GM10847 (cell line): ENCODE measurements around the gene TMEM45A.

Source experiments
- POLR2A ChIP-seq: IDR thresholded peaks from 2 replicates; pipeline ENCODE4 v1.6.1; 2011; ENCODE audit not compliant: insufficient read length; ENCODE audit errors: extremely low read depth

TMEM45A gene

GRCh38 chr3:100546020-100546744 lies 53.8 kb downstream of the TMEM45A start:
- no peak for TF ChIP-seq POLR2A

- TF ChIP-seq POLR2A: no peak
Observed at GRCh38 chr3:100548053-100548452, 55.6 kb downstream of the TMEM45A start.

DNA sequence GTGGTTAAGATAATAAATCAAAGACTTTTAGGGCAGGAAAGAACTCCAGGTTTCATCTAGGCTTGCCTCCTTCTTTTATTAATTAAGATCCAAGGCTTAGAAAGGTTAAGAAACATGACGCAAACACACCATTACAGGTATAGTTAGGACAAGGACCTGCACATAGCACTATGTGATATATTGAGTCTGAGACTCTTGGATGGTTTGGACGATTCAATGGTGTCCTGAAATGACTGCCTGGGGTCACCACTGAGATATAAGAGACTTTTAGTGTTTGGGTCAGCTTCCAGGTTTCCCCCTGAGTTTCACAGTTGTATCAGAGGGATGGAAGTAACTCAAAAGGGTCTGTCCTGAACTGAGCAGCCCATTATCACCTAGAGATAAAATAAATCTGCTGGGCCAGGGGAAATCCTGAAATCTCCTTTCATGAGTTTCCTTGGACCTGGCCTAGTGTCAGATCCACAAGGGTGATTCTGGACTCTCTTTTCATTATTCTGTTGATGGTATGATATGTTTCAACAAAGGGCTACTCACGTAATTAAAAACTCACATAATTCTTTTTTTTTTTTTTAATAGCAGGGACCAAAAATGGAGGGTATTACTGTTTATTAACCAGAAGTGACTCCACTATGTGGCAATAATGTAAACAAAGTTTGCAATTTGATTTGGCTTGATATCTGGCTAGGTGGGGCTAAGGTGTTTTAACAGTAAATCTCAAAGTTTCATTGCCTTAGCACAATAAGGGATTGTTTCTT lies 61.4 kb downstream of the TMEM45A start:
- no peak for TF ChIP-seq POLR2A

DNA sequence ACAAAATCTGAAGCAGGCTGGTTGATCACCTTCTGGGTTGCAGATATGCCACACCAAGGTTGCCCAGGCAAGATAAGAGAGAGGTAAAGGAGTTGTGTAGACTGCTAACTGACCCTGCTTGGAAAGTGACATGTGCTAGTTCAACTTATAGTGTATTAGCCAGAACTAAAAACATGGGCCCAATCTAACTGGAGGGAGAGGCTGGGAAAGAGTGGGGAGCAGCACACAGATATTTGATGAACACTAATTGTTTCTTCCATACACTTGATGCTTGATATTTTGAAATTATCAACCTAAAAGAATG lies 61.9 kb downstream of the TMEM45A start:
- no peak for TF ChIP-seq POLR2A

- no peak for TF ChIP-seq POLR2A
Observed at GRCh38 chr3:100556673-100557310, 64.4 kb downstream of the TMEM45A start.

DNA sequence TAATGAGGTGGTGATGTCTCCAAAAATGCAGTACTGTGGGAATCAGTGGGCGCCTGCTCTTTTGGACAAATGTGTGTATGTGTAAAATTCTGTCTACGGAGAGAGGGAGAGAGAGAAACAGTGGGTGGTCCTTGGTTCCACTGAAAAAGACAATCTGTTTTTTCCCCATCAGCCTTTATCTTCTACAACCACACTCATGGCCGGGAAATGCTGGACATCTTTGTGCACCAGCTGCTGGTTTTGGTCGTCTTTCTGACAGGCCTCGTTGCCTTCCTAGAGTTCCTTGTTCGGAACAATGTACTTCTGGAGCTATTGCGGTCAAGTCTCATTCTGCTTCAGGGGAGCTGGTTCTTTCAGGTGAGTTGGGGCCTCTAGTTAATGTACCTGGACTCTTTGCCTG lies 65.8 kb downstream of the TMEM45A start:
- no peak for TF ChIP-seq POLR2A

- no peak for TF ChIP-seq POLR2A
Observed at GRCh38 chr3:100560426-100560825, 68.0 kb downstream of the TMEM45A start.

DNA sequence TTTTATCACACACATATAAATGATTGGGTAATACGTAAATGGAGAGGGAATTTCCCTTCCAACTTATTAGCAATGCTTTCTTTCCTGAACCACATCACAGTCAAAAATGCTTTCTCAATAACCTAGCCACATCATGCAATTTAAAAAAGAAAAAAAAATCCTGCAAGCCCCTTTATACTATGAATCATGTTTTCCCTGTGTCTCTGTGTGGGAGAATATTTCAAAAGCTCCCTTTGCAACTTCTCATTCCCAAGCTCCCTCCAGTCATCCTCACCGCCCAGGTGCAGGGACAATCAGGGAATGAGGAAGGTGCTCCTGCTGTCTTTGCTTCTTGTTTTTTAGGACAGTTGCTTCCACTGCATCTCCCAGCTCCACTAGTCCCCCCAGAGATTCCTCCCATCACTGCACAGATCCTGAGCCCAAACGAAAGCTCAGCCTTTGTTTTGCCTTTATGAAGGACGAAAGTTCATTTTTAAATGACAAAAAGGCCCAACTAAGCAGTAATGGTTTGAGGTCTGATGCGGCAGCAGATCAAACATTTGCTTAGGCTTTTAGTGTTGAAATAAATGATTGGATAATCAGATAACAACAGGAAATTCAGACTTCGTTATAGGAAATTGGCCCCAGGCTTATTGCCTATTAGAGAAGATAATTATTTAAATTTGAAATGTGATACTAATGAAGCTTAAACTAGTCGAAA lies 69.2 kb downstream of the TMEM45A start:
- TF ChIP-seq POLR2A: no peak

DNA sequence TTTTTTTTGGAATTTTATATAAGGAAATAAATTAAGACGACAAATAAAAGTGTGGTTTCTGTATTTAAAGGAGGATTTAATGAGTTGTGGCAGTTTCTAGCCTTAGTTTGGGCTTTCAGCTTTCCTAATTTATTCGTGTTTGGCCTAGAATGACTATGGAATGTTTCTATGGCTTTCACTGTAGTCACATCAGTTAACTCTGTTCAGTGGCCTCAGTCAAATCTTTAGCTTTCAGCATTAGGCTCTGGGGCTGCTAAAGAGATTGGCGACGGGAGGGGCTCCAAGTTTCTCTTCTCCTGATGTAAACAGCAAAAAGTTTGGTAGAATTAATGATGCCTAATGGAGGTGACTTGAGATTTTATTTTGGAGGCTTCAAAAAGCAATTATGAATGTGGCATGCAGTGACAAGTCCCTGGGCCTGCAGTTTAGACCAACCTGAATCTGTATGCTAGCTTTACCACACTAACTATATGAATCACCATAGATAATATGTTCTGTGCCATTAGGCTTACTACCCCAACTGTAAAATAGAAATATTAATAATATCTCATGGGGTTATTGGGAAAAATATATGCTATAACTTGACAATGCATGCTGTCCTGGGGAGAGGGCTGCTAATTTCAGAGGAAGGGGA lies 69.9 kb downstream of the TMEM45A start:
- no peak for TF ChIP-seq POLR2A

GRCh38 chr3:100563228-100563627 lies 70.8 kb downstream of the TMEM45A start:
- no peak for TF ChIP-seq POLR2A

- TF ChIP-seq POLR2A: no peak
Observed at GRCh38 chr3:100563652-100564211, 71.3 kb downstream of the TMEM45A start.

- no peak for TF ChIP-seq POLR2A
Observed at GRCh38 chr3:100570811-100571210, 78.4 kb downstream of the TMEM45A start.

GRCh38 chr3:100574536-100574935 lies 82.1 kb downstream of the TMEM45A start:
- TF ChIP-seq POLR2A: no peak

- TF ChIP-seq POLR2A: no peak
Observed at GRCh38 chr3:100575704-100576103, 83.3 kb downstream of the TMEM45A start.
